Subcutaneous adipose tissue (tissue), 4 donors: ENCODE results near the gene GLRA1. TPM values are rescaled to one million over a fixed set of nuclear protein-coding genes. Genes with fewer than 3 reads are reported as not detected.

Experiments used
- total RNA-seq, 4 donors: library from RNA; depleted of rRNA; stranded (reverse); fragments of >200 nt; gene quantifications; one replicate each; pipeline ENCODE4 v1.1.0, GENCODE V29; 2016
- TF ChIP-seq, protein P1 (sequence below): fragments of 450-650 bp; IDR thresholded peaks from one replicate; pipeline ENCODE4 v1.5.1; 2016; ENCODE audit warnings: low read depth, mild to moderate bottlenecking, control low read depth, antibody characterized with exemption, moderate library complexity

The GLRA1 gene
- total RNA-seq, 4 donors from 2014 or later: not detected

GRCh38 chr5:151947931-151948608, 23.4 kb upstream of the GLRA1 start:
- TF ChIP-seq, protein P1, sequence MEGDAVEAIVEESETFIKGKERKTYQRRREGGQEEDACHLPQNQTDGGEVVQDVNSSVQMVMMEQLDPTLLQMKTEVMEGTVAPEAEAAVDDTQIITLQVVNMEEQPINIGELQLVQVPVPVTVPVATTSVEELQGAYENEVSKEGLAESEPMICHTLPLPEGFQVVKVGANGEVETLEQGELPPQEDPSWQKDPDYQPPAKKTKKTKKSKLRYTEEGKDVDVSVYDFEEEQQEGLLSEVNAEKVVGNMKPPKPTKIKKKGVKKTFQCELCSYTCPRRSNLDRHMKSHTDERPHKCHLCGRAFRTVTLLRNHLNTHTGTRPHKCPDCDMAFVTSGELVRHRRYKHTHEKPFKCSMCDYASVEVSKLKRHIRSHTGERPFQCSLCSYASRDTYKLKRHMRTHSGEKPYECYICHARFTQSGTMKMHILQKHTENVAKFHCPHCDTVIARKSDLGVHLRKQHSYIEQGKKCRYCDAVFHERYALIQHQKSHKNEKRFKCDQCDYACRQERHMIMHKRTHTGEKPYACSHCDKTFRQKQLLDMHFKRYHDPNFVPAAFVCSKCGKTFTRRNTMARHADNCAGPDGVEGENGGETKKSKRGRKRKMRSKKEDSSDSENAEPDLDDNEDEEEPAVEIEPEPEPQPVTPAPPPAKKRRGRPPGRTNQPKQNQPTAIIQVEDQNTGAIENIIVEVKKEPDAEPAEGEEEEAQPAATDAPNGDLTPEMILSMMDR: no peak

DNA sequence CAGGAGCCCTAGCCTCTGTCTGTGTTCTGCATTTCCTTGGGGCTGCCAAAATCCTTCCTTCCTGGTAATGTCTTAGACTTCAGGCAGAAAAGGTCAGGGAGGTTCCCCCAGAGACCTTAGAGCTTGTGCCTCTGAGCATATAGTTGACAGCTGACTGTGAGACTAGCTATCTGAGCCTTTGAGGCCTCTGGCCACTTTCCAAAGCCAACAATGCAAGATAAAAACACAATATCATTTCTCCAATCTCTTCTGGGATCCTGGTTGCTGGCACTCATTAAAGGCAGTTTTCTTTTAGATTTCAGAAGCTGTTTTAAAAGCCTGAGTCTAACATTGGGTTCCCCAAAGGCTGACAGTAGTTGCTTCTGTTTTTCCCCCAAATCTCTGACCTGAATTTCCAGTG, 13.2 kb upstream of the GLRA1 start:
- TF ChIP-seq, protein P1: no peak

DNA sequence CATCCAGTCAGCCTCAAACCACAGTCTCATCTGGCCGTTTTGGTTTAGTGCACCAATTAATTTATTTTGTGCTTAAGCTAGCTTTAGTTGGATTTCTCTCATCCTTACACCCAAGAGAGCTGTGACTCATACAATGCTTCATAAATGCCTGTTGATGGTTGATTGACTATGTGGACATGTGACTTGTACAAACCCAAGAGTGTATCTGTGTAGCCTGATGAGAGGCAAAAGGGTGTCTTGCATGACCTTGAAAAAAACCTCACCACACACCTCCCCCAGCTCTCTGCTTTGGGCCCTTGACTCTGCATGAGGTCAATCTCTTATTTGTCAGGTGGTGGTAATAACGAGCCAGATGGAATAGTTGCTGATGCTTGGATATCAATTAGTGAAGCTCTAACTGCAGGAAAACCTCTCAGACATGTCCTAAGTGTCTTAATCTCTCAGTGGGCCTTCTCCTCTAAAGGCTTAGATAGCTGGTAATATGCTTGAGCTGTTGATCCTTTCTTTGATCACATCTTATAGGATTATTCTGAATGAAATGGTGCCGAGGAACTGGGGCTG, 10.6 kb upstream of the GLRA1 start:
- TF ChIP-seq, protein P1: no peak

- TF ChIP-seq, protein P1: no peak
Observed at GRCh38 chr5:151931260-151931659, 6.6 kb upstream of the GLRA1 start.

GRCh38 chr5:151926188-151926587, 1.5 kb upstream of the GLRA1 start:
- TF ChIP-seq, protein P1: no peak

DNA sequence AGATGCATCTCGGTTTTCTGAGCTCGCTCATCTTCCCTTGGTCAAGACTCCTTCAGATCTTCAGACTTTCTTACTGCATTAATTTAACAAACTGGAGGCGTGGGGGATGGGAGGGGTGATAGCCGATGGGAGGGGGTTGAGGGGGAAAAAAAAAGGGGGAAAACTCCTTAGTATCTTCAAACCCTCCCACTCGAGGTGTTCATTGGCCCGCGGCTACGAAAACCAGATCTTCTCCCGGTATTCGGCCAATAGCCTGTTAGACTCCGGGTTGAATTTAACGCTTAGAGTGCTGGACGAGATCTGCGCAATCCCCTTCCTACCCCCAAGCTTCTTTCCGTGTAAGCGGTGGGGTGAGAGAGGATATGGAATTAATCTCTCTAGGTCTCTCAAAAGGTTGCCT, 689 bp upstream of the GLRA1 start:
- TF ChIP-seq, protein P1: no peak

DNA sequence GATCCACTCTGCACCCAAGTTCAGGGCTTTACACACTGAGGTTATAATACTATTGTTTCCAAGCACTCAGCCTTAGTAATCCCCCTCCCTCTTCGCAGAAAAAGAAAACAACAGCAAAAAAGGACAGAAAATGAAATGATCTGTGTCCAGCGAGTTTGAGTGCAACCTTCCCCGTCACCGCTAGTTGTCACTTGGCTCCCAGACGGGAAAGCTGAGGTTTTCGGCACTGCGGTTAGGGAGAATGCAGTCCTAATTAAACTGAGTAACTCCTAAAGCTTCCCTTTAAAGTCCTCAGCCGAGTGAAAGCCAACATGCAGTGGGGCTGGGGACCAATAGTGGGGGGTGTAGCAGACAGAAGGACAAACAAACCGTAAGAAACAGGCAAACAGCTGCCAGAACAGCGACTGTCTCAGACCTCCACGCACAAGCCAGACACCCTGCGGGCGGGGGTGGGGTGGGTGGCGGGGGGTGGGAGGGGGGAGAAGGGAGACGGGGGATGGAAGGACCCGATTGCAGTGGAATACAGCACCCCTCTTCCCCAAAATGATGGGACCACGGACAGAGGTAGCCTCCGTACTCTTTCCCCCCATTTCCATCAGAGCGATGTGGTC, 680 bp downstream of the GLRA1 start:
- TF ChIP-seq, protein P1: no peak
